Measurements from ENCODE around the gene DNAJC7.

DNA sequence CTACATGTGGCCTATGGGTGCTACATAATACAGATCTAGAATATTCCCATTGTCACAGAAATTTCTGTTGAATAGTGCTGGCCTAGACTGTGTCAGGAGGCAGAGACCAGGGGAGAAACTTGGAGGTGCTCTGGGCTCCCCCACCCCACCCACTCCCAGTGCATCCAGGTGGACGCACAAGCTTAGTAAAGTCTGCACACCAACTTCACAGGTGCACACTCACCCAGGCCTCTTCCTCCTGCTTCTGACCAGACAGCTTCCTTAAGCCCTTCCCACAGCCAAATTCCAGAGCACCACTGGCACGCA, 58.3 kb downstream of the DNAJC7 start:
- no peak for TF ChIP-seq CTCF (conservative IDR thresholded peaks at IDR 0.05; ENCODE audit: low read depth, low read length)
- no peak for TF ChIP-seq EZH2 (IDR thresholded peaks at IDR 0.05; ENCODE audit: low read length, unreplicated experiment)
- no peak for TF ChIP-seq EZH2phosphoT487 (IDR thresholded peaks at IDR 0.05; ENCODE audit: borderline replicate concordance, low read length)

All from PC-3 (cell line).